HepG2 (cell line): ENCODE measurements around the gene KRCC1. TPM values are rescaled to one million over a fixed set of nuclear protein-coding genes. Genes with fewer than 3 reads are reported as not detected.
A peak's percentile ranks its signal among the peaks of the same experiment; 100 is the strongest.

Experiments used
- ATAC-seq: fragments of 200-7000 bp; cut with Tn5 transposase; 3 replicates; pipeline ENCODE4 v1.9.1; 2020; ENCODE audit warnings: mild to moderate bottlenecking, moderate library complexity
- BruUV-seq: library from RNA; stranded (reverse); fragments of 400-500 nt; replicated peaks from 2 replicates; lab custom pipeline; 2021; lab: Mats Ljungman, UMichigan
- CTCF ChIA-PET: fragments of 300-600 bp; formaldehyde crosslinking; extraction: SDS; loops from one replicate; lab custom pipeline; 2021; ENCODE audit warnings: low total read pairs, inconsistent platforms, low intra/inter-chr PET ratio; lab: Yijun Ruan, JAX
- POLR2A ChIA-PET: fragments of 350-600 bp; sonication (Branson Sonifier 250); formaldehyde crosslinking; loops from one replicate; lab custom pipeline; 2020; ENCODE audit warnings: antibody characterized with exemption, inconsistent platforms; lab: Yijun Ruan, JAX
- DNase-seq: peaks from one replicate; pipeline ENCODE4 v3.0.0-alpha.2; 2015; ENCODE audit warnings: low spot score
- FAIRE-seq: peaks from 3 replicates; lab custom pipeline; 2011; peaks lifted over from hg19 to GRCh38; lab: Jason Lieb, UNC
- H2AFZ ChIP-seq: one replicate; pipeline ENCODE4 v1.6.1; 2011; ENCODE audit warnings: low read length, inconsistent platforms
- H3K27ac ChIP-seq: fragments of 300-600 bp; 3 replicates; pipeline ENCODE4 v1.8.0; 2011; ENCODE audit warnings: mixed run types, mild to moderate bottlenecking, mixed read lengths, low read length, inconsistent platforms; ENCODE audit not compliant: insufficient read depth; ENCODE audit errors: extremely low read length
- H3K27me3 ChIP-seq, 2 experiments: fragments of 200-600 bp in 1 of 2; 2 replicates in 1 of 2; 3 replicates in 1 of 2; pipeline versions ENCODE4 v1.6.0 to v1.8.0; 2011; ENCODE audit warnings: low read length in 2 of 2, mild to moderate bottlenecking in 2 of 2, moderate library complexity in 2 of 2, inconsistent platforms in 1 of 2; ENCODE audit not compliant: insufficient read depth in 2 of 2, control insufficient read depth in 1 of 2
- H3K36me3 ChIP-seq, 2 experiments: fragments of 200-600 bp in 1 of 2; replicated peaks in 1 of 2; 2 replicates in 1 of 2; 3 replicates in 1 of 2; pipeline versions ENCODE4 v1.5.1 to v1.8.0; 2011; ENCODE audit warnings: low read length in 2 of 2, inconsistent platforms in 1 of 2; ENCODE audit not compliant: insufficient read depth in 2 of 2, control insufficient read depth in 1 of 2
- H3K4me1 ChIP-seq: 2 replicates; pipeline ENCODE4 v1.5.1; 2012; ENCODE audit warnings: low read length, inconsistent platforms; ENCODE audit not compliant: insufficient read depth
- H3K4me2 ChIP-seq: 2 replicates; pipeline ENCODE4 v1.6.0; 2011; ENCODE audit warnings: low read depth, low read length, inconsistent platforms
- H3K4me3 ChIP-seq, 3 experiments: fragments of 200-600 bp in 1 of 3; sonication (generic), shearing (Covaris generic) in 1 of 3; replicated peaks in 1 of 3; 2 replicates each; pipeline ENCODE4 v1.5.1; 2011 to 2016; ENCODE audit warnings: low read length in 3 of 3, inconsistent platforms in 2 of 3, low read depth in 2 of 3, mild to moderate bottlenecking in 2 of 3, control low read depth in 1 of 3, mixed read lengths in 1 of 3; ENCODE audit not compliant: insufficient read depth in 1 of 3
- H3K79me2 ChIP-seq: one replicate; pipeline ENCODE4 v1.6.1; 2011; ENCODE audit warnings: low read length, inconsistent platforms; ENCODE audit not compliant: insufficient read depth
- H3K9ac ChIP-seq: 2 replicates; pipeline ENCODE4 v1.6.0; 2011; ENCODE audit warnings: mild to moderate bottlenecking, low read depth, low read length, inconsistent platforms; ENCODE audit not compliant: insufficient read depth
- H3K9me3 ChIP-seq: 2 replicates; pipeline ENCODE4 v1.5.1; 2012; ENCODE audit warnings: mild to moderate bottlenecking, low read length
- H4K20me1 ChIP-seq: 2 replicates; pipeline ENCODE4 v1.6.0; 2011; ENCODE audit warnings: inconsistent platforms, mild to moderate bottlenecking, low read length, moderate library complexity; ENCODE audit not compliant: insufficient read depth
- RXRB ChIP-seq: IDR thresholded peaks from 2 replicates; pipeline ENCODE4 v1.6.1; 2016; ENCODE audit warnings: borderline replicate concordance, missing genetic modification reagents, missing compliant biosample characterization
- ZC3H13 ChIP-seq: sonication (generic); formaldehyde crosslinking; IDR thresholded peaks from 2 replicates; pipeline ENCODE4 v1.8.1; 2023; ENCODE audit warnings: mild to moderate bottlenecking, missing genetic modification reagents, moderate library complexity
- ZNF761 ChIP-seq: sonication (generic); formaldehyde crosslinking; conservative IDR thresholded peaks from 2 replicates; pipeline ENCODE4 v1.4.0; 2020; ENCODE audit warnings: mild to moderate bottlenecking, missing genetic modification reagents
- WGBS: methylation state at CpG from one replicate; pipeline ENCODE4 v1.1.6; 2017; ENCODE audit warnings: low lambda C conversion rate; 5-methylcytosine and 5-hydroxymethylcytosine counted together
- in situ Hi-C: cut with HindIII; loops from 2 replicates; pipeline ENCODE4 v1.10.0; 2017; ENCODE audit warnings: low pct_unique_long_range_greater_than_20kb; ENCODE audit not compliant: extremely low pct_ligation_motif_present
- intact Hi-C: fragments of 100-400 bp; cut with micrococcal nuclease; formaldehyde crosslinking; loops from one replicate; pipeline ENCODE4 v1.10.0; 2022; ENCODE audit not compliant: unreplicated experiment
- polyA plus RNA-seq, 8 experiments: library from polyadenylated mRNA; depleted of rRNA in 3 of 8; stranded (reverse) in 7 of 8; unstranded in 1 of 8; fragments of >200 nt; fragmentation: Illumina TruSeq in 4 of 8; extraction: Trizol in 4 of 8; gene quantifications; 2 replicates each; pipeline versions ENCODE4 v1.2.1 to v1.2.3, GENCODE V29; 2011 to 2016; ENCODE audit warnings: low read depth in 4 of 8, missing spikeins in 1 of 8, mixed read lengths in 1 of 8; ENCODE audit not compliant: insufficient read depth in 1 of 8
- total RNA-seq, 5 experiments: library from RNA; depleted of rRNA; stranded (reverse); fragments of >200 nt; fragmentation: Illumina TruSeq; extraction: Trizol; gene quantifications; 2 replicates each; pipeline ENCODE4 v1.2.3, GENCODE V29; 2016; ENCODE audit warnings: low read depth in 1 of 5
- TF ChIP-seq, protein P1 (sequence below): sonication (generic); formaldehyde crosslinking; IDR thresholded peaks from 2 replicates; pipeline ENCODE4 v1.5.0; 2020; ENCODE audit warnings: mild to moderate bottlenecking, missing genetic modification reagents, moderate library complexity
- TF ChIP-seq, protein P2 (sequence below): fragments of 450-650 bp; IDR thresholded peaks from 2 replicates; pipeline ENCODE4 v1.6.1; 2016

The KRCC1 gene
- total and polyA plus RNA-seq, 2 of the 13 experiments (the other 11 are each of a cell fraction or from before 2014, with no cell fraction given): 6.5 to 7.7 TPM

DNA sequence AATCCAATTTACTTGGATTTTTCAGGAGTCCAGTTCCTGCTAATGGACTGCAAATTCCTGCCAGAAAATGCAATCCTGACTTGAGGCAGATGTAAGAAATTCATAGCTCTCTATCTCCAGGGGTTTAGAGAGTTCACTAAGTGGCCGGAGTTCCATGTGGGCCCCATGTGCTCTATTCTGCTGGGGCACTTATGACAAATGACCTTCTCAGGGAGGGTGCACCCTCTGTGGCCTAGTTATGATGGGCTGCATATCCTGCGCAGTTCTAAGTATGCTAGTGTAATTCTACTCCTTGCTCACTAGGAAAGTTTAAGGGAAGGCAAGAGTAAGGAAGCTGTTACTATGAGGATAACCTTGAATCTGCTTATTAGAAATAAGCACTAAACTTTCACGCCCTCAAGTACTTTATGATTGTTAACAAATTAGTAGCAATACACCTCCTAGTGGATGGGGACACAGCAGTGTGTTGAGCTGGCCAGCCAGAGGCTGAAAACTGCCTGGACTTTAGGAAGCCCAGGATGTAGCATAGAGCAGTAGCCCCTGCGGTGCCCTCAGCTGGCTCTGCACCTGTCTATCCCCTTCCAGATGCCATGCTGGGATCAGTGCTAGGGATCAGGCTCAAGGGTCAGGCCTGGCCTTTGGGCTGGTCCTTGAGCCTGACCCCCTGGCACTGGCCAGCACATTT is 26.5 kb upstream of the KRCC1 start:
- no peak overlapping the region for H3K4me3 ChIP-seq
- no peaks in the 10 kb centered on the region for H3K36me3 ChIP-seq
- no TSS peak for BruUV-seq
- POLR2A ChIA-PET: no interaction called here
- H3K9me3 ChIP-seq: no peaks in the 10 kb centered on the region
- no peak overlapping the region for H3K4me2 ChIP-seq
- peaks cover 18% of the 10 kb centered on the region for H3K4me1 ChIP-seq
- H4K20me1 ChIP-seq: no peaks in the 10 kb centered on the region
- 41% methylated on average over 4 of the region's 4 CpGs for WGBS
- CTCF ChIA-PET: no interaction called here
- intact Hi-C loops (no loop called here), in situ Hi-C loops (no loop called here)
- no peak for FAIRE-seq
- no peak overlapping the region for H3K27ac ChIP-seq
- TF ChIP-seq, protein P1, sequence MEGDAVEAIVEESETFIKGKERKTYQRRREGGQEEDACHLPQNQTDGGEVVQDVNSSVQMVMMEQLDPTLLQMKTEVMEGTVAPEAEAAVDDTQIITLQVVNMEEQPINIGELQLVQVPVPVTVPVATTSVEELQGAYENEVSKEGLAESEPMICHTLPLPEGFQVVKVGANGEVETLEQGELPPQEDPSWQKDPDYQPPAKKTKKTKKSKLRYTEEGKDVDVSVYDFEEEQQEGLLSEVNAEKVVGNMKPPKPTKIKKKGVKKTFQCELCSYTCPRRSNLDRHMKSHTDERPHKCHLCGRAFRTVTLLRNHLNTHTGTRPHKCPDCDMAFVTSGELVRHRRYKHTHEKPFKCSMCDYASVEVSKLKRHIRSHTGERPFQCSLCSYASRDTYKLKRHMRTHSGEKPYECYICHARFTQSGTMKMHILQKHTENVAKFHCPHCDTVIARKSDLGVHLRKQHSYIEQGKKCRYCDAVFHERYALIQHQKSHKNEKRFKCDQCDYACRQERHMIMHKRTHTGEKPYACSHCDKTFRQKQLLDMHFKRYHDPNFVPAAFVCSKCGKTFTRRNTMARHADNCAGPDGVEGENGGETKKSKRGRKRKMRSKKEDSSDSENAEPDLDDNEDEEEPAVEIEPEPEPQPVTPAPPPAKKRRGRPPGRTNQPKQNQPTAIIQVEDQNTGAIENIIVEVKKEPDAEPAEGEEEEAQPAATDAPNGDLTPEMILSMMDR (CRISPR knock-in tag): peak; percentile 23; the same call in 1 of the 2 replicates
- TF ChIP-seq ZNF761 (CRISPR knock-in tag): no peak
- TF ChIP-seq ZC3H13 (CRISPR knock-in tag): no peak
- TF ChIP-seq, protein P2, sequence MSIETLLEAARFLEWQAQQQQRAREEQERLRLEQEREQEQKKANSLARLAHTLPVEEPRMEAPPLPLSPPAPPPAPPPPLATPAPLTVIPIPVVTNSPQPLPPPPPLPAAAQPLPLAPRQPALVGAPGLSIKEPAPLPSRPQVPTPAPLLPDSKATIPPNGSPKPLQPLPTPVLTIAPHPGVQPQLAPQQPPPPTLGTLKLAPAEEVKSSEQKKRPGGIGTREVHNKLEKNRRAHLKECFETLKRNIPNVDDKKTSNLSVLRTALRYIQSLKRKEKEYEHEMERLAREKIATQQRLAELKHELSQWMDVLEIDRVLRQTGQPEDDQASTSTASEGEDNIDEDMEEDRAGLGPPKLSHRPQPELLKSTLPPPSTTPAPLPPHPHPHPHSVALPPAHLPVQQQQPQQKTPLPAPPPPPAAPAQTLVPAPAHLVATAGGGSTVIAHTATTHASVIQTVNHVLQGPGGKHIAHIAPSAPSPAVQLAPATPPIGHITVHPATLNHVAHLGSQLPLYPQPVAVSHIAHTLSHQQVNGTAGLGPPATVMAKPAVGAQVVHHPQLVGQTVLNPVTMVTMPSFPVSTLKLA: peak; percentile 64
- no peak for TF ChIP-seq RXRB (CRISPR knock-in tag)
- H3K27me3 ChIP-seq: peaks cover 0 to 15% of the 10 kb centered on the region in 2 experiments; a peak in 2 of 5 replicates
- no peaks in the 10 kb centered on the region for H3K79me2 ChIP-seq
- no peak overlapping the region for H3K9ac ChIP-seq
- no peak overlapping the region for H2AFZ ChIP-seq
- peak; percentile 70 for ATAC-seq
- DNase-seq: no peak
